ENCODE measurements around the gene MRPL20. TPM values are rescaled to one million over a fixed set of nuclear protein-coding genes. Genes with fewer than 3 reads are reported as not detected.
"Not testable (repeated sequence)": the region's sequence is repeated elsewhere in the genome, so short reads cannot be mapped to it uniquely, and the experiment has no call there.

Gene MRPL20
- total and polyA plus RNA-seq, 3 experiments from 2014 or later, result 198 to 208 (median 206) TPM

- Histone ChIP-seq H3K4me3 (ENCODE audit: low read length) (peak overlapping the region; percentile 42), H3K36me3 (ENCODE audit: insufficient read depth, low read length) (no peaks in the 10 kb centered on the region), H3K9me3 (ENCODE audit: low read length) (no peaks in the 10 kb centered on the region), H3K4me1 (ENCODE audit: insufficient read depth, low read length) (peaks cover 37% of the 10 kb centered on the region), H3K27ac (ENCODE audit: low read depth, low read length) (no peak overlapping the region), H3K27me3 (ENCODE audit: insufficient read depth, low read length, poor library complexity, severe bottlenecking) (no peaks in the 10 kb centered on the region)
- peak; percentile 68 to 94 (median 85) for DNase-seq
- ChIA-PET POLR2A (interaction anchor here (0.7 to 2.2 kb wide), 7 partner anchors 14 to 249 kb away, joined by 3 to 10 read pairs (median 3); partner anchors contain the start of genes CCNL2 and DVL1), CTCF (interaction anchor here (0.8 to 6.5 kb wide), 20 partner anchors 9 to 387 kb away, joined by 3 to 57 read pairs (median 6); partner anchors contain the start of genes CCNL2, DVL1, MXRA8 and UBE2J2)
- peak overlapping the region; percentile 24 to 91 (median 41) for H3K4me3 Mint-ChIP-seq
- peaks cover 0 to 15% (median 0%) of the 10 kb centered on the region in 3 donors for H3K36me3 Mint-ChIP-seq
- peak overlapping the region in 6 of 8 donors; percentile 9 to 96 (median 78) for H3K27ac Mint-ChIP-seq
- no peaks in the 10 kb centered on the region for H3K27me3 Mint-ChIP-seq
- H3K4me1 Mint-ChIP-seq, result peaks cover 15 to 47% (median 20%) of the 10 kb centered on the region in 3 donors
- H3K9me3 Mint-ChIP-seq, result no peaks in the 10 kb centered on the region
Observed at GRCh38 chr1:1371364-1371745, 35.7 kb downstream of the MRPL20 start.

GRCh38 chr1:1370771-1371300 lies 36.3 kb downstream of the MRPL20 start:
- H3K4me3 Mint-ChIP-seq, result peak overlapping the region in 3 of 7 donors; percentile 41 to 91 (median 46)

GRCh38 chr1:1370094-1370493 lies 37.0 kb downstream of the MRPL20 start:
- H3K9me3 ChIP-seq (ENCODE audit: low read length); DNase-seq; H3K36me3 ChIP-seq (ENCODE audit: insufficient read depth, low read length); H3K27ac ChIP-seq (ENCODE audit: low read depth, low read length); H3K9me3 Mint-ChIP-seq; H3K27me3 ChIP-seq (ENCODE audit: insufficient read depth, low read length, poor library complexity, severe bottlenecking); H3K4me3 Mint-ChIP-seq; H3K27me3 Mint-ChIP-seq; H3K4me3 ChIP-seq (ENCODE audit: low read length): not testable (repeated sequence)
- H3K4me1 Mint-ChIP-seq, result peaks cover 10 to 40% (median 16%) of the 10 kb centered on the region in 3 donors
- peaks cover 30% of the 10 kb centered on the region for H3K4me1 ChIP-seq (ENCODE audit: insufficient read depth, low read length)
- ChIA-PET POLR2A (interaction anchor here (2.2 kb wide), 1 partner anchor 29 kb away, joined by 10 read pairs; the partner anchor contains the start of gene CCNL2), CTCF (interaction anchor here (1.1 to 6.5 kb wide), 4 partner anchors 29 to 248 kb away, joined by 3 to 57 read pairs (median 8); partner anchors contain the start of gene CCNL2)
- peaks cover 0 to 12% (median 0%) of the 10 kb centered on the region in 3 donors for H3K36me3 Mint-ChIP-seq
- peak overlapping the region in 5 of 8 donors; percentile 33 to 63 (median 54) for H3K27ac Mint-ChIP-seq

More at GRCh38 chr1:1370771-1371300, 36.3 kb downstream of the MRPL20 start:
- Mint-ChIP-seq H3K9me3 (no peaks in the 10 kb centered on the region), H3K27ac (peak overlapping the region in 3 of 8 donors; percentile 63 to 96 (median 81)), H3K4me1 (peaks cover 15 to 45% (median 20%) of the 10 kb centered on the region in 3 donors), H3K36me3 (peaks cover 0 to 15% (median 0%) of the 10 kb centered on the region in 3 donors), H3K27me3 (no peaks in the 10 kb centered on the region)
- H3K4me1 ChIP-seq (ENCODE audit: insufficient read depth, low read length), result peaks cover 32% of the 10 kb centered on the region
- H3K4me3 ChIP-seq (ENCODE audit: low read length), result no peak overlapping the region
- POLR2A ChIA-PET, result interaction anchor here (1.0 to 2.2 kb wide), 5 partner anchors 17 to 248 kb away, joined by 3 to 10 read pairs (median 3); partner anchors contain the start of genes CCNL2 and DVL1
- CTCF ChIA-PET, result interaction anchor here (1.0 to 6.5 kb wide), 11 partner anchors 9 to 249 kb away, joined by 3 to 57 read pairs (median 4); partner anchors contain the start of genes CCNL2 and DVL1
- H3K27ac ChIP-seq (ENCODE audit: low read depth, low read length), result no peak overlapping the region
- no peaks in the 10 kb centered on the region for H3K9me3 ChIP-seq (ENCODE audit: low read length)
- H3K36me3 ChIP-seq (ENCODE audit: insufficient read depth, low read length), result no peaks in the 10 kb centered on the region
- H3K27me3 ChIP-seq (ENCODE audit: insufficient read depth, low read length, poor library complexity, severe bottlenecking), result no peaks in the 10 kb centered on the region
- peak in 1 of 5 donors; percentile 38 for DNase-seq

GRCh38 chr1:1367315-1367714 lies 39.8 kb downstream of the MRPL20 start:
- no peak overlapping the region for H3K4me3 Mint-ChIP-seq
- ChIA-PET CTCF (no interaction called here), POLR2A (no interaction called here)
- peaks cover 19% of the 10 kb centered on the region for H3K4me1 ChIP-seq (ENCODE audit: insufficient read depth, low read length)
- no peak overlapping the region for H3K4me3 ChIP-seq (ENCODE audit: low read length)
- no peaks in the 10 kb centered on the region for H3K36me3 ChIP-seq (ENCODE audit: insufficient read depth, low read length)
- no peak for DNase-seq
- H3K27ac Mint-ChIP-seq, result no peak overlapping the region
- H3K36me3 Mint-ChIP-seq, result no peaks in the 10 kb centered on the region
- H3K27me3 Mint-ChIP-seq, result no peaks in the 10 kb centered on the region
- H3K9me3 ChIP-seq (ENCODE audit: low read length), result no peaks in the 10 kb centered on the region
- H3K27me3 ChIP-seq (ENCODE audit: insufficient read depth, low read length, poor library complexity, severe bottlenecking), result no peaks in the 10 kb centered on the region
- no peak overlapping the region for H3K27ac ChIP-seq (ENCODE audit: low read depth, low read length)
- H3K9me3 Mint-ChIP-seq, result no peaks in the 10 kb centered on the region
- H3K4me1 Mint-ChIP-seq, result peaks cover 4 to 23% (median 6%) of the 10 kb centered on the region in 3 donors

GRCh38 chr1:1366699-1367066 lies 40.4 kb downstream of the MRPL20 start:
- peaks cover 13% of the 10 kb centered on the region for H3K4me1 ChIP-seq (ENCODE audit: insufficient read depth, low read length)
- H3K36me3 ChIP-seq (ENCODE audit: insufficient read depth, low read length), result no peaks in the 10 kb centered on the region
- ChIA-PET POLR2A (no interaction called here), CTCF (no interaction called here)
- no peak overlapping the region for H3K4me3 ChIP-seq (ENCODE audit: low read length)
- DNase-seq, result no peak
- no peak overlapping the region for H3K4me3 Mint-ChIP-seq
- H3K27me3 Mint-ChIP-seq, result peaks cover 0 to 3% of the 10 kb centered on the region in 2 donors
- H3K27me3 ChIP-seq (ENCODE audit: insufficient read depth, low read length, poor library complexity, severe bottlenecking), result no peaks in the 10 kb centered on the region
- H3K9me3 Mint-ChIP-seq, result no peaks in the 10 kb centered on the region
- no peaks in the 10 kb centered on the region for H3K36me3 Mint-ChIP-seq
- no peaks in the 10 kb centered on the region for H3K9me3 ChIP-seq (ENCODE audit: low read length)
- H3K4me1 Mint-ChIP-seq, result peaks cover 0 to 17% (median 4%) of the 10 kb centered on the region in 3 donors
- no peak overlapping the region for H3K27ac Mint-ChIP-seq
- H3K27ac ChIP-seq (ENCODE audit: low read depth, low read length), result no peak overlapping the region

- peaks cover 0 to 11% (median 1%) of the 10 kb centered on the region in 3 donors for H3K4me1 Mint-ChIP-seq
- H3K27me3 ChIP-seq (ENCODE audit: insufficient read depth, low read length, poor library complexity, severe bottlenecking), result no peaks in the 10 kb centered on the region
- CTCF ChIA-PET, result interaction anchor here (0.9 kb wide), 1 partner anchor 364 kb away, joined by 3 read pairs; no protein-coding TSS in a partner anchor
- no peak overlapping the region for H3K27ac Mint-ChIP-seq
- no peak overlapping the region for H3K27ac ChIP-seq (ENCODE audit: low read depth, low read length)
- H3K9me3 ChIP-seq (ENCODE audit: low read length), result no peaks in the 10 kb centered on the region
- DNase-seq, result no peak
- H3K9me3 Mint-ChIP-seq, result no peaks in the 10 kb centered on the region
- H3K36me3 ChIP-seq (ENCODE audit: insufficient read depth, low read length), result no peaks in the 10 kb centered on the region
- POLR2A ChIA-PET, result no interaction called here
- H3K4me1 ChIP-seq (ENCODE audit: insufficient read depth, low read length), result peaks cover 7% of the 10 kb centered on the region
- peaks cover under 1 to 4% of the 10 kb centered on the region in 2 donors for H3K27me3 Mint-ChIP-seq
- no peak overlapping the region for H3K4me3 Mint-ChIP-seq
- no peaks in the 10 kb centered on the region for H3K36me3 Mint-ChIP-seq
- H3K4me3 ChIP-seq (ENCODE audit: low read length), result no peak overlapping the region
Observed at GRCh38 chr1:1365875-1366698, 41.0 kb downstream of the MRPL20 start.

- Mint-ChIP-seq H3K27ac (no peak overlapping the region), H3K9me3 (no peaks in the 10 kb centered on the region), H3K4me3 (no peak overlapping the region), H3K36me3 (no peaks in the 10 kb centered on the region), H3K27me3 (peaks cover 5 to 11% of the 10 kb centered on the region in 2 donors), H3K4me1 (peaks cover 1 to 3% (median 3%) of the 10 kb centered on the region in 3 donors)
- no peak overlapping the region for H3K4me3 ChIP-seq (ENCODE audit: low read length)
- H3K4me1 ChIP-seq (ENCODE audit: insufficient read depth, low read length), result no peaks in the 10 kb centered on the region
- CTCF ChIA-PET, result no interaction called here
- POLR2A ChIA-PET, result no interaction called here
- H3K9me3 ChIP-seq (ENCODE audit: low read length), result no peaks in the 10 kb centered on the region
- H3K27me3 ChIP-seq (ENCODE audit: insufficient read depth, low read length, poor library complexity, severe bottlenecking), result no peaks in the 10 kb centered on the region
- H3K27ac ChIP-seq (ENCODE audit: low read depth, low read length), result no peak overlapping the region
- H3K36me3 ChIP-seq (ENCODE audit: insufficient read depth, low read length), result no peaks in the 10 kb centered on the region
- no peak for DNase-seq
Observed at GRCh38 chr1:1364266-1364665, 42.8 kb downstream of the MRPL20 start.

- H3K36me3 ChIP-seq (ENCODE audit: insufficient read depth, low read length), result no peaks in the 10 kb centered on the region
- peaks cover 9 to 17% of the 10 kb centered on the region in 2 donors for H3K27me3 Mint-ChIP-seq
Observed at GRCh38 chr1:1361982-1362423, 45.1 kb downstream of the MRPL20 start.

More at GRCh38 chr1:1361982-1362423, 45.1 kb downstream of the MRPL20 start:
- Mint-ChIP-seq H3K36me3 (no peaks in the 10 kb centered on the region), H3K4me3 (no peak overlapping the region), H3K9me3 (no peaks in the 10 kb centered on the region), H3K27ac (no peak overlapping the region), H3K4me1 (peaks cover 3 to 16% (median 5%) of the 10 kb centered on the region in 3 donors)
- DNase-seq, result no peak
- H3K27me3 ChIP-seq (ENCODE audit: insufficient read depth, low read length, poor library complexity, severe bottlenecking), result no peaks in the 10 kb centered on the region
- ChIA-PET CTCF (no interaction called here), POLR2A (no interaction called here)
- H3K4me3 ChIP-seq (ENCODE audit: low read length), result no peak overlapping the region
- peaks cover 10% of the 10 kb centered on the region for H3K4me1 ChIP-seq (ENCODE audit: insufficient read depth, low read length)
- H3K9me3 ChIP-seq (ENCODE audit: low read length), result no peaks in the 10 kb centered on the region
- no peak overlapping the region for H3K27ac ChIP-seq (ENCODE audit: low read depth, low read length)

Data from CD8-positive, alpha-beta memory T cell (primary cell).